ENCODE results near the gene TRAK2. TPM values are rescaled to one million over a fixed set of nuclear protein-coding genes. Genes with fewer than 3 reads are reported as not detected.

The TRAK2 gene
- total RNA-seq, 1 experiment from 2014 or later: 30.1 TPM

DNA sequence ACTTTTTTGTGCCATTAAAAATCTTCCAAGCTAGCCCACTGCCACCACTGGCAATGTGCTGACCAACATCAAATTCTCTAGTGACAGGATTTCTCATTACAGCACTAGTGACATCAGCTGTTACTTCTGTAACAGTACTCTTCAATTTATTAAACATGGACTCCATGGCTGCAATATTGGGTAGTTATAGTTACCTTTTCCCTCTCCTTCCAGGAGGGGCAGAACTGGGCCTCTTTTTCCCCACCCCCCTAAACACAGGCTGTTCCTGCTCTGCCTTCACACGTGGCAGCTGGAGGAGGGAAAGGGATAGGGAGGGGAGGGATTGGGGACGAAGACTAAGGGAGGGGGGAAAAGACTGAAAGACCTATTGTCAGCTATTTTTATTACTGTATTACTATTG, 38.1 kb downstream of the TRAK2 start:
- ChIA-PET CTCF (no interaction called here), POLR2A (ENCODE audit: low non-redundant PET) (no interaction called here)

DNA sequence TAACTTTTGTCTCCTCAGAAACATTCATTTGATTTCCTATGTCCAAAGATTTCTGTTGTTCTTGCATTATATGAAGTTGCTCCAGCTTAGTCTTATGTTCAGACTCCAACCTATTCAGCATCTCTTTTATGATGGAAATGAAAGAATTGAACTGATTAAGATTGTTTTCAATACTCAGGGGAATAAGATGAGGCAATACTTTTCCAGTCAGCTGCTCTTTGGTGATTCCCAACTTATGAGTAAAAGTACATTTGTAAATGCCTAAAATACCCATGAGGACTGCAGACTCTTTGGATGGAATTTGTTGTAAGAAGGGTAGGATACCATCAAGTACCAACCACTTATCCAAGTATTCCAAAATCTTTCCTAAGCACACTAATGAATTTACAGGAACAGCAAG, 39.8 kb downstream of the TRAK2 start:
- no peak overlapping the region for H3K27ac ChIP-seq (ENCODE audit: low read depth, low read length, poor library complexity, severe bottlenecking)
- TF ChIP-seq EZH2 (IDR thresholded peaks at IDR 0.05; ENCODE audit: borderline replicate concordance, low read depth, low read length, poor library complexity, severe bottlenecking): no peak
- TF ChIP-seq, protein P1, sequence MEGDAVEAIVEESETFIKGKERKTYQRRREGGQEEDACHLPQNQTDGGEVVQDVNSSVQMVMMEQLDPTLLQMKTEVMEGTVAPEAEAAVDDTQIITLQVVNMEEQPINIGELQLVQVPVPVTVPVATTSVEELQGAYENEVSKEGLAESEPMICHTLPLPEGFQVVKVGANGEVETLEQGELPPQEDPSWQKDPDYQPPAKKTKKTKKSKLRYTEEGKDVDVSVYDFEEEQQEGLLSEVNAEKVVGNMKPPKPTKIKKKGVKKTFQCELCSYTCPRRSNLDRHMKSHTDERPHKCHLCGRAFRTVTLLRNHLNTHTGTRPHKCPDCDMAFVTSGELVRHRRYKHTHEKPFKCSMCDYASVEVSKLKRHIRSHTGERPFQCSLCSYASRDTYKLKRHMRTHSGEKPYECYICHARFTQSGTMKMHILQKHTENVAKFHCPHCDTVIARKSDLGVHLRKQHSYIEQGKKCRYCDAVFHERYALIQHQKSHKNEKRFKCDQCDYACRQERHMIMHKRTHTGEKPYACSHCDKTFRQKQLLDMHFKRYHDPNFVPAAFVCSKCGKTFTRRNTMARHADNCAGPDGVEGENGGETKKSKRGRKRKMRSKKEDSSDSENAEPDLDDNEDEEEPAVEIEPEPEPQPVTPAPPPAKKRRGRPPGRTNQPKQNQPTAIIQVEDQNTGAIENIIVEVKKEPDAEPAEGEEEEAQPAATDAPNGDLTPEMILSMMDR (conservative IDR thresholded peaks at IDR 0.05; ENCODE audit: low read depth, low read length): no peak
- ChIA-PET CTCF (no interaction called here), POLR2A (ENCODE audit: low non-redundant PET) (no interaction called here)
- H3K9me3 ChIP-seq (ENCODE audit: low read depth, low read length, poor library complexity, severe bottlenecking): no peaks in the 10 kb centered on the region
- H3K4me3 ChIP-seq (ENCODE audit: low read depth, low read length, poor library complexity, severe bottlenecking): no peak overlapping the region
- BruUV-seq (replicated peaks): no TSS peak
- intact Hi-C loops (cut with micrococcal nuclease; ENCODE audit: unreplicated experiment): no loop called here
- H3K27me3 ChIP-seq (replicated peaks; ENCODE audit: insufficient read depth, low read depth, low read length, poor library complexity): no peaks in the 10 kb centered on the region
- no peak for DNase-seq (ENCODE audit: low spot score)
- H3K36me3 ChIP-seq (ENCODE audit: insufficient read depth, low read length, poor library complexity, severe bottlenecking): no peaks in the 10 kb centered on the region
- peaks cover 26% of the 10 kb centered on the region for H3K4me1 ChIP-seq (ENCODE audit: insufficient read depth, low read length, poor library complexity, severe bottlenecking)

More for the DNA sequence above, 38.1 kb downstream of the TRAK2 start:
- Histone ChIP-seq H3K9me3 (ENCODE audit: low read depth, low read length, poor library complexity, severe bottlenecking) (no peaks in the 10 kb centered on the region), H3K4me3 (ENCODE audit: low read depth, low read length, poor library complexity, severe bottlenecking) (no peak overlapping the region), H3K36me3 (ENCODE audit: insufficient read depth, low read length, poor library complexity, severe bottlenecking) (no peaks in the 10 kb centered on the region), H3K4me1 (ENCODE audit: insufficient read depth, low read length, poor library complexity, severe bottlenecking) (peaks cover 15% of the 10 kb centered on the region), H3K27me3 (replicated peaks; ENCODE audit: insufficient read depth, low read depth, low read length, poor library complexity) (no peaks in the 10 kb centered on the region), H3K27ac (ENCODE audit: low read depth, low read length, poor library complexity, severe bottlenecking) (no peak overlapping the region)
- BruUV-seq (replicated peaks): no TSS peak
- intact Hi-C loops (cut with micrococcal nuclease; ENCODE audit: unreplicated experiment): no loop called here
- TF ChIP-seq, protein P1 (conservative IDR thresholded peaks at IDR 0.05; ENCODE audit: low read depth, low read length): no peak
- TF ChIP-seq EZH2 (IDR thresholded peaks at IDR 0.05; ENCODE audit: borderline replicate concordance, low read depth, low read length, poor library complexity, severe bottlenecking): no peak
- DNase-seq (ENCODE audit: low spot score): no peak

DNA sequence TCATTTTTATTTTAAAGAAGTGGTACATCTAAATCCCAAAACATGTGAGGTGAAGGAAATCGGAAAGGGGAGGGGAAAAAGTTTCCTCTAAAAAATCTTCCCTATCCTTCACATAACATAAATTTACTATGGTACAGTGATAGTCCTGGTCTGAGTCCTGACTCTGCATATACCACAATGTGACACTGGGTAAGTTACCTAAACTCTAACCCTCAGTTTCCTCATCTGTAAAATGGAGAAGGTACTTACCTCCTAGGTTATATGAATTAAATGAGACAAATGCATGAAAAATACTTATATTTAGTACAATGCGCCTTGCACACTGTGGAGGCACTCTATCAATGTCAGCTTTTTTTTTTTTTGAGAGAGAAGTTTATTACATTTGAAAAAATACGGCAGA, 42.3 kb downstream of the TRAK2 start:
- TF ChIP-seq EZH2 (IDR thresholded peaks at IDR 0.05; ENCODE audit: borderline replicate concordance, low read depth, low read length, poor library complexity, severe bottlenecking): no peak
- TF ChIP-seq, protein P1 (conservative IDR thresholded peaks at IDR 0.05; ENCODE audit: low read depth, low read length): no peak
- H3K4me3 ChIP-seq (ENCODE audit: low read depth, low read length, poor library complexity, severe bottlenecking): no peak overlapping the region
- POLR2A ChIA-PET (ENCODE audit: low non-redundant PET): no interaction called here
- no peaks in the 10 kb centered on the region for H3K36me3 ChIP-seq (ENCODE audit: insufficient read depth, low read length, poor library complexity, severe bottlenecking)
- intact Hi-C loops (cut with micrococcal nuclease; ENCODE audit: unreplicated experiment): no loop called here
- DNase-seq (ENCODE audit: low spot score): no peak
- no TSS peak for BruUV-seq (replicated peaks)
- no peaks in the 10 kb centered on the region for H3K9me3 ChIP-seq (ENCODE audit: low read depth, low read length, poor library complexity, severe bottlenecking)
- H3K4me1 ChIP-seq (ENCODE audit: insufficient read depth, low read length, poor library complexity, severe bottlenecking): peaks cover 42% of the 10 kb centered on the region
- CTCF ChIA-PET: no interaction called here
- no peaks in the 10 kb centered on the region for H3K27me3 ChIP-seq (replicated peaks; ENCODE audit: insufficient read depth, low read depth, low read length, poor library complexity)
- no peak overlapping the region for H3K27ac ChIP-seq (ENCODE audit: low read depth, low read length, poor library complexity, severe bottlenecking)
